IPS-20b (cell line): Measurements from ENCODE around the gene LAMC3.

ENCODE experiments used
- H3K27ac ChIP-seq: one replicate; pipeline ENCODE4 v1.5.1; 2013; ENCODE audit warnings: low read length
- H3K27me3 ChIP-seq: 2 replicates; pipeline ENCODE4 v1.6.1; 2013; ENCODE audit warnings: mild to moderate bottlenecking, low read length, inconsistent platforms; ENCODE audit not compliant: insufficient read depth
- H3K36me3 ChIP-seq: 2 replicates; pipeline ENCODE4 v1.6.1; 2013; ENCODE audit warnings: low read depth, mild to moderate bottlenecking, inconsistent platforms, low read length, moderate library complexity; ENCODE audit not compliant: insufficient read depth
- H3K4me1 ChIP-seq: 2 replicates; pipeline ENCODE4 v1.6.1; 2013; ENCODE audit warnings: mild to moderate bottlenecking, control low read depth, inconsistent platforms, low read length, moderate library complexity; ENCODE audit not compliant: insufficient read depth
- H3K4me3 ChIP-seq: 2 replicates; pipeline ENCODE4 v1.5.1; 2013; ENCODE audit warnings: mild to moderate bottlenecking, low read length, inconsistent platforms
- H3K9ac ChIP-seq: 2 replicates; pipeline ENCODE4 v1.6.1; 2013; ENCODE audit warnings: low read depth, mild to moderate bottlenecking, inconsistent platforms, low read length, moderate library complexity
- H3K9me3 ChIP-seq: 2 replicates; pipeline ENCODE4 v1.6.1; 2013; ENCODE audit warnings: mild to moderate bottlenecking, low read depth, low read length, inconsistent platforms; ENCODE audit not compliant: insufficient read depth

The LAMC3 gene

GRCh38 chr9:131082774-131083512 is 74.0 kb downstream of the LAMC3 start:
- no peaks in the 10 kb centered on the region for H3K27me3 ChIP-seq
- no peaks in the 10 kb centered on the region for H3K9me3 ChIP-seq
- H3K36me3 ChIP-seq: no peaks in the 10 kb centered on the region
- no peak overlapping the region for H3K9ac ChIP-seq
- no peak overlapping the region for H3K27ac ChIP-seq
- no peaks in the 10 kb centered on the region for H3K4me1 ChIP-seq
- H3K4me3 ChIP-seq: no peak overlapping the region

GRCh38 chr9:131084661-131085369 is 75.8 kb downstream of the LAMC3 start:
- no peaks in the 10 kb centered on the region for H3K4me1 ChIP-seq
- no peak overlapping the region for H3K27ac ChIP-seq
- no peaks in the 10 kb centered on the region for H3K27me3 ChIP-seq
- no peaks in the 10 kb centered on the region for H3K36me3 ChIP-seq
- H3K9me3 ChIP-seq: no peaks in the 10 kb centered on the region
- H3K4me3 ChIP-seq: no peak overlapping the region
- no peak overlapping the region for H3K9ac ChIP-seq

- Histone ChIP-seq H3K27ac (no peak overlapping the region), H3K4me3 (no peak overlapping the region), H3K9ac (no peak overlapping the region)
These were observed 76.6 kb downstream of the LAMC3 start for GRCh38 chr9:131085370-131086122.

GRCh38 chr9:131087354-131087893 is 78.5 kb downstream of the LAMC3 start:
- no peaks in the 10 kb centered on the region for H3K4me1 ChIP-seq
- no peaks in the 10 kb centered on the region for H3K27me3 ChIP-seq
- H3K27ac ChIP-seq: no peak overlapping the region
- H3K9ac ChIP-seq: no peak overlapping the region
- no peaks in the 10 kb centered on the region for H3K36me3 ChIP-seq
- H3K9me3 ChIP-seq: no peaks in the 10 kb centered on the region
- no peak overlapping the region for H3K4me3 ChIP-seq

More at GRCh38 chr9:131085370-131086122, 76.6 kb downstream of the LAMC3 start:
- Histone ChIP-seq H3K9me3 (no peaks in the 10 kb centered on the region), H3K4me1 (no peaks in the 10 kb centered on the region), H3K36me3 (no peaks in the 10 kb centered on the region), H3K27me3 (no peaks in the 10 kb centered on the region)

- Histone ChIP-seq H3K4me1 (no peaks in the 10 kb centered on the region), H3K4me3 (no peak overlapping the region), H3K27me3 (peaks cover 5% of the 10 kb centered on the region), H3K27ac (no peak overlapping the region), H3K36me3 (no peaks in the 10 kb centered on the region), H3K9me3 (no peaks in the 10 kb centered on the region), H3K9ac (no peak overlapping the region)
These were observed 81.2 kb downstream of the LAMC3 start for GRCh38 chr9:131090025-131090787.

- H3K4me1 ChIP-seq: peaks cover 4% of the 10 kb centered on the region; the same call in 1 of the 2 replicates
These were observed 82.5 kb downstream of the LAMC3 start for GRCh38 chr9:131091352-131091992.

GRCh38 chr9:131092030-131092429 is 83.1 kb downstream of the LAMC3 start:
- Histone ChIP-seq H3K27ac (no peak overlapping the region), H3K27me3 (peaks cover 13% of the 10 kb centered on the region), H3K4me3 (no peak overlapping the region), H3K4me1 (peaks cover 4% of the 10 kb centered on the region; the same call in 1 of the 2 replicates), H3K9ac (no peak overlapping the region), H3K9me3 (no peaks in the 10 kb centered on the region), H3K36me3 (no peaks in the 10 kb centered on the region)

More at GRCh38 chr9:131091352-131091992, 82.5 kb downstream of the LAMC3 start:
- Histone ChIP-seq H3K4me3 (no peak overlapping the region), H3K36me3 (no peaks in the 10 kb centered on the region), H3K27ac (no peak overlapping the region), H3K27me3 (peaks cover 13% of the 10 kb centered on the region), H3K9ac (no peak overlapping the region), H3K9me3 (no peaks in the 10 kb centered on the region)

- Histone ChIP-seq H3K4me3 (no peak overlapping the region), H3K9me3 (no peaks in the 10 kb centered on the region), H3K27me3 (peaks cover 13% of the 10 kb centered on the region), H3K36me3 (no peaks in the 10 kb centered on the region), H3K9ac (no peak overlapping the region), H3K27ac (no peak overlapping the region), H3K4me1 (peaks cover 10% of the 10 kb centered on the region; the same call in 1 of the 2 replicates)
These were observed 83.8 kb downstream of the LAMC3 start for GRCh38 chr9:131092548-131093440.

GRCh38 chr9:131094015-131094414 is 85.0 kb downstream of the LAMC3 start:
- Histone ChIP-seq H3K4me1 (peaks cover 20% of the 10 kb centered on the region; the same call in 1 of the 2 replicates), H3K9me3 (no peaks in the 10 kb centered on the region), H3K36me3 (peaks cover 3% of the 10 kb centered on the region), H3K27ac (no peak overlapping the region), H3K4me3 (no peak overlapping the region), H3K9ac (no peak overlapping the region), H3K27me3 (peaks cover 13% of the 10 kb centered on the region)

- no peak overlapping the region for H3K9ac ChIP-seq
- H3K9me3 ChIP-seq: no peaks in the 10 kb centered on the region
- H3K27ac ChIP-seq: no peak overlapping the region
- peaks cover 13% of the 10 kb centered on the region for H3K27me3 ChIP-seq
- H3K4me3 ChIP-seq: no peak overlapping the region
- H3K36me3 ChIP-seq: peaks cover 7% of the 10 kb centered on the region
- H3K4me1 ChIP-seq: peaks cover 23% of the 10 kb centered on the region; the same call in 1 of the 2 replicates
These were observed 85.6 kb downstream of the LAMC3 start for GRCh38 chr9:131094622-131095021.
